ENCODE results near the gene COASY. TPM values are rescaled to one million over a fixed set of nuclear protein-coding genes. Genes with fewer than 3 reads are reported as not detected.
"Not testable (repeated sequence)": the region's sequence is repeated elsewhere in the genome, so short reads cannot be mapped to it uniquely, and the experiment has no call there.

COASY gene
- total RNA-seq, 1 experiment from 2014 or later, result 131 TPM

GRCh38 chr17:42548993-42549755 lies 12.8 kb upstream of the COASY start:
- no peak overlapping the region for H3K27ac Mint-ChIP-seq
- ATAC-seq (no peak), DNase-seq (ENCODE audit: low spot score) (no peak)
- peaks cover 2% of the 10 kb centered on the region; the same call in 1 of the 2 replicates for H3K27me3 Mint-ChIP-seq (ENCODE audit: low read depth)
- TF ChIP-seq JUN (CRISPR knock-in tag; IDR thresholded peaks at IDR 0.05) (no peak), FOXK1 (CRISPR knock-in tag; IDR thresholded peaks at IDR 0.05) (no peak)
- H3K4me1 Mint-ChIP-seq, result peaks cover 17% of the 10 kb centered on the region
- no peaks in the 10 kb centered on the region for H3K36me3 Mint-ChIP-seq
- CTCF ChIA-PET, result interaction anchor here (1.0 to 3.0 kb wide), 23 partner anchors 9 to 368 kb away, joined by 3 to 65 read pairs (median 7); partner anchors contain the start of genes BECN1, CAVIN1, CNTNAP1 and MLX
- POLR2A ChIA-PET, result interaction anchor here (0.9 to 2.0 kb wide), 3 partner anchors 13 to 29 kb away, joined by 3 to 15 read pairs (median 3); partner anchors contain the start of gene NAGLU
- H3K4me3 Mint-ChIP-seq, result peak overlapping the region; percentile 59
- H3K9me3 Mint-ChIP-seq, result no peaks in the 10 kb centered on the region

GRCh38 chr17:42552736-42553135 lies 9.2 kb upstream of the COASY start, which contains the start of gene HSD17B1:
TSS of gene HSD17B1 (plus strand) at chr17:42552923. CDS start at chr17:42552934, 11 bp downstream.
- H3K9me3 Mint-ChIP-seq; POLR2A ChIA-PET; H3K36me3 Mint-ChIP-seq; ATAC-seq; CTCF ChIA-PET; DNase-seq (ENCODE audit: low spot score); H3K27me3 Mint-ChIP-seq (ENCODE audit: low read depth): not testable (repeated sequence)
- H3K27ac Mint-ChIP-seq, result 0 out of 2 replicates have a peak within 1 kb of the TSS, but pooled peaks have one; percentile 57
- peak within 1 kb of the TSS; percentile 85 for H3K4me3 Mint-ChIP-seq
- H3K4me1 Mint-ChIP-seq, result peaks cover 21% of the 10 kb centered on the region

- TF ChIP-seq ZMAT4 (CRISPR knock-in tag; IDR thresholded peaks at IDR 0.05), result no peak
- TF ChIP-seq PREB (CRISPR knock-in tag; IDR thresholded peaks at IDR 0.05; ENCODE audit: borderline replicate concordance), result 0 out of 2 replicates have a peak, but pooled peaks have one; percentile 37
- H3K4me3 Mint-ChIP-seq, result peak overlapping the region; percentile 85
- DNase-seq (ENCODE audit: low spot score) (peak; percentile 58), ATAC-seq (peak; percentile 7)
- no peaks in the 10 kb centered on the region for H3K9me3 Mint-ChIP-seq
- peaks cover 2% of the 10 kb centered on the region; the same call in 1 of the 2 replicates for H3K27me3 Mint-ChIP-seq (ENCODE audit: low read depth)
- no peaks in the 10 kb centered on the region for H3K36me3 Mint-ChIP-seq
- CTCF ChIA-PET, result interaction anchor here (0.6 to 2.6 kb wide), 6 partner anchors 24 to 210 kb away, joined by 3 to 22 read pairs (median 9); partner anchors contain the start of gene PSMC3IP
- H3K4me1 Mint-ChIP-seq, result peaks cover 20% of the 10 kb centered on the region
- 0 out of 2 replicates have a peak overlapping the region, but pooled peaks have one; percentile 57 for H3K27ac Mint-ChIP-seq
- POLR2A ChIA-PET, result no interaction called here
Observed at GRCh38 chr17:42553161-42553818, 8.7 kb upstream of the COASY start.

- Mint-ChIP-seq H3K4me3 (peak overlapping the region; percentile 85), H3K36me3 (no peaks in the 10 kb centered on the region), H3K9me3 (no peaks in the 10 kb centered on the region), H3K4me1 (peaks cover 18% of the 10 kb centered on the region), H3K27ac (no peak overlapping the region), H3K27me3 (ENCODE audit: low read depth) (peaks cover under 1% of the 10 kb centered on the region; the same call in 1 of the 2 replicates)
- POLR2A ChIA-PET, result interaction anchor here (1.0 to 1.3 kb wide), 4 partner anchors 16 to 129 kb away, joined by 3 to 4 read pairs (median 3); partner anchors contain the start of gene PSMC3IP
- no peak for DNase-seq (ENCODE audit: low spot score)
- ATAC-seq, result no peak
- CTCF ChIA-PET, result interaction anchor here (0.6 to 2.6 kb wide), 11 partner anchors 24 to 209 kb away, joined by 3 to 22 read pairs (median 6); partner anchors contain the start of genes CNTNAP1 and PSMC3IP
- TF ChIP-seq ZNF416 (CRISPR knock-in tag; IDR thresholded peaks at IDR 0.05) (no peak), GTF2I (CRISPR knock-in tag; conservative IDR thresholded peaks at IDR 0.05) (peak; percentile 95)
Observed at GRCh38 chr17:42553866-42554249, 8.1 kb upstream of the COASY start.

- ATAC-seq (peak; percentile 81), DNase-seq (ENCODE audit: low spot score) (peak; percentile 93)
- H3K4me1 Mint-ChIP-seq, result peaks cover 12% of the 10 kb centered on the region
- ChIA-PET CTCF (interaction anchor here (0.6 to 2.6 kb wide), 13 partner anchors 9 to 534 kb away, joined by 3 to 22 read pairs (median 4); partner anchors contain the start of genes CNTNAP1, NKIRAS2 and PSMC3IP), POLR2A (interaction anchor here (0.6 to 1.3 kb wide), 6 partner anchors 16 to 129 kb away, joined by 3 to 4 read pairs (median 3); partner anchors contain the start of genes PSMC3IP and TUBG1)
- peak overlapping the region; percentile 85 for H3K4me3 Mint-ChIP-seq
- H3K9me3 Mint-ChIP-seq, result no peaks in the 10 kb centered on the region
- H3K27me3 Mint-ChIP-seq (ENCODE audit: low read depth), result no peaks in the 10 kb centered on the region
- H3K27ac Mint-ChIP-seq, result peak overlapping the region; percentile 79
- no peaks in the 10 kb centered on the region for H3K36me3 Mint-ChIP-seq
- TF ChIP-seq ZSCAN18 (CRISPR knock-in tag; IDR thresholded peaks at IDR 0.05) (no peak), ZNF219 (CRISPR knock-in tag; IDR thresholded peaks at IDR 0.05; ENCODE audit: borderline replicate concordance) (no peak), JAZF1 (CRISPR knock-in tag; IDR thresholded peaks at IDR 0.05) (no peak), ZNF396 (CRISPR knock-in tag; IDR thresholded peaks at IDR 0.05; ENCODE audit: borderline replicate concordance) (no peak), PRRX2 (CRISPR knock-in tag; IDR thresholded peaks at IDR 0.05) (no peak), FOXP4 (CRISPR knock-in tag; IDR thresholded peaks at IDR 0.05) (peak; percentile 88), PREB (CRISPR knock-in tag; IDR thresholded peaks at IDR 0.05; ENCODE audit: borderline replicate concordance) (no peak)
Observed at GRCh38 chr17:42554250-42555121, 7.5 kb upstream of the COASY start.

All from WTC11 (cell line).